Colon (tissue), 2 donors: ENCODE data around the gene EVL.

Experiments used
- FAIRE-seq: peaks from 2 replicates; lab custom pipeline; 2012; peaks lifted over from hg19 to GRCh38; lab: Jason Lieb, UNC
- donor health status: control.
- donor health status: control.

Gene EVL

DNA sequence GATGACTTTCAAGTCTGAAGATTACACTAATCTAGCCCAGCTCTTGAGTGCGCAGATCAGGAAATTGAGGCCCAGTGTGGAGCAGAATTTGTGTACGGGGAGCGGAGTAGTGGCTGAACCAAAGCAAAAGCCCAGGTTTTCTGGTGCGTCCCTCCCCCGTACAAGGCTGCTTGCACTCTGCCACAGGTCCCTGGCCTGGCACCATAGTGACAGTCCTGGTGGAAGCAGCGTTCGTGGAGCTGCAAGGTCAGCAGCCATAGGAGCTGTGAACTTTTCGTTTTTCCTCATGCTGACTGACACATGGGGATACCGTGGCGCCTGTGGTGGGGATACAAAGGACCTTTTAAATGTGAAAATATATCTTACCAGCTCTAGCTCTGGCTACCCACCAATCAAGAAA is 1.7 kb downstream of the EVL start:
- no peak for FAIRE-seq

DNA sequence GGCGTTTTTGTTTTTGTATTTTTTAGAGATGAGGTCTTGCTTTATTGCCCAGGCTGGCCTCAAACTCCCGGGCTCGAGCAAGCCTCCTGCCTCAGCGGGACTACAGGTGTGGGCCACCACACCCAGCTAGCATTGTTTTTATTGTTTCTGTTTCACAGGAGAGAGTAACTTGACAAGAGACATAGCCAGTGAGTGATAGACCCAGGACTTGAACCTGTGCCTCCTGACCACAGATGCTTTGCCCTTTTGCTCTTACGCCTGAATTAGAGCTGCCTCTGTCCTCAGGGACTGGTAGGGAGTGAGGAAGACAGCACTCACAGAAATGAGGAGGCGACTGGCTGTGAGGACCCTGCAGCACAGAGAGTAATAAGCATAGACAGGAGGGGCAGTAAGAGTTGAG is 2.3 kb downstream of the EVL start:
- FAIRE-seq = no peak

DNA sequence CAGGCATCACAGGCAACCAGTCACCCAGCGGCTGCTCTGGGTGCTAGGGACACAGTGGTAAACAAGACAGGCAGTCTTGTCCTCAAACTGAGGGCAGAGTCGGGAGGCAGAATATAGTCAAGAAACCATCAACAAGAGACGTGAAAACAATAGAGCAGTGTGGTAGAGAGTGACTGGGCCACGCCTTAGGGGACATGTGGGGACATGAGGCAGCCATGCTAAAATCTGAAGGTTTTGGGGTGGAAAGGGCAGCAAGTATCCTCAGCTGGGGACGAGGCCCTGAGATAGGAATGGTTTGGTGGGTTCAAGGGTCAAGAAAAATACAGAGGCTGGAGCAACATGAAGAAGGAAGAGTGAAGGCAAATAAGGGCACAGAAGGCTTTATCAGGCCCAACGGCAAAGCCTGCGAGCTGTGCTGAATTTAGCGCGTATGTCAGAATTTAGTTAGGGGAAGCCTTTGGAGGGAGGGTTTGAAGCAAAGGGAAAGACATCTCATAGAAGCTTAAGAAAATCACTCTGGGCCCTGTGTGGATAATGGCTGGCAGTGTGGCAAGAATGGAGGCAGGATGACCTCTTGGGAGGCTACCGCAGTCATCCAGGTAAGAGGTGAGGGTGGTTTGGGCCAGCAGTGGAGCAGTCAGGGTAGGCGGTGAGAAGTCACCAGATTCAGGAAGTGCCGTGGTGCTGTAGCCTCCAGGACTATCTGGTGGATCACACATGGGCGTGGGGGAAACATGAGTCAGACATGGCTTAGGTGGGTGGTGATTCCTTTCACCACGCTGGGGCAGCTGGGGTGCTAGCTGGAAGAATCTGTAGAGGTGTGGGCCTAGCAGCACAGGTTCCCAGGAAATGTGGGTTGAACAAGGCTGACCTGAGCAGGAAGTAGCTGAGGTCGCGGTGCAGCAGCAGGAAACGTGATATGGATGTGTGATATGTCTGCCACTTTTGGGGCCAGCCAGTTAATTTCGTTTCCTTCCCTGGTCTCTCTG is 3.0 kb downstream of the EVL start:
- FAIRE-seq = no peak

DNA sequence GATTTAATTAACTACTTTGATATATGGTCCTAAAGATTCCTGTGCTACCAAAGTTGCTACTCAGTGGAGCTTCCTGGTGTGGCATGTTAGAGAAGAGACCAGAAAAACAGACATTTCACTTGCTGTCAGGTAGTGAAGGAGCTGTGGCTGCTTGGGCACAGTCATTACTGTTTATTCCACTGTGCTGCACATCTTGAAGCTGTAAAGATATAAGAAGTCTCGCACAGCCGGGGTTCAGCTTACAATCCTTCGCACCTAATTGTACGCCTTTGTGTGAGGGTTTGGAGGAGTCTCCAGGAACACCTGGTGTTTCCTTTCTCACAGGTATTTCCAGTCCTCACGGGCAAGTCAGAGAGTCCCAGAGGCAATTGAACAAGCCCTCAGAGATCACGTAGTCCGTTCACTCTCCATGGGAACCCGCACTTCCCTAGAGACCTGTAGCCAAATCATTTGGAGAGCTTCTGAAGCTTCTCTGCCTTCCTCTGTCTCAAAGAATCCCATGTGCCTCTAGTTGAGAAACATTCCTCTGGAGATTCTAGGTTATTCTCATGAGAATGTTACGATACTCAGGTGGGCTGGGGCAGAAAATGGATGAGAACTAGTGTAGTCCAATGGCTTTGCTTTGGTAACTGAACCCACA is 4.1 kb downstream of the EVL start:
- FAIRE-seq = no peak

DNA sequence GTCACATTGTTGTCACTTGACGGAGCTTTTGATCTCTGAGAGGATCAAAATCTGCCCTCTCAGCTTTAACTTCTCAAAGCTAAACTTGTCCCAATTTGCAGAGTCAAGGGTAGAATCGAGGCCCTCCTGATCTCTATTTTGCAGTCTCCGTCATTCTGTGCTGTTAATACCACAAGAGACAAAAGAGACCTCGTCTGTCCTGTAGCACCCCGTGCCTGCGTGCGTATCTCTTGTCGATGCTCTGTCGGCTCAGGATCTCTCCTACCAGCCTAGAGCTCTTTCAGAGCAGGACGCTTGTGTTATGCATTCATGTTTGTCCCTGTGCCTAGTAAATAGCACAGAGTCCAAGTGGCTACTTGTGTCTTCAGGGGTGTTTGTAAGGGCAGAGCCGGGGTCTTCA is 5.1 kb downstream of the EVL start:
- FAIRE-seq = no peak

DNA sequence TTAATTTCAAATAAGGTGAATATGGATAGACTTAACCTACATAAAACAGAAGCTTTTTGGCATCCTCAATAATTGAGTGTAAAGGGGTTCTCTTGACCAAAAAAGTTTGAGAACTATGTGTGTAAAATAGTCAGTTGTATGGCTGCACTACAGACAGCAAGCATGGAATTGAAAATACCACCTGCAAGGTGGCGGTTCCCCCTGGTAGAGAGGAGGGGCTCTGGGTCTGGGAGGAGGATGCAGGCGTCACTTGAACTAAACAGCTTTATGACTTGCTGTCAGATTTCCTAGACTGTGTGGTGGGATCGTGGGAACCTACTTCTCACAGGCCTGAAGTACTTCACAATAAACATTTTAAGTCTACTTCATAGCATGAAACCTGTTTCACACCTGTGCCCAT is 6.3 kb downstream of the EVL start:
- FAIRE-seq = no peak

DNA sequence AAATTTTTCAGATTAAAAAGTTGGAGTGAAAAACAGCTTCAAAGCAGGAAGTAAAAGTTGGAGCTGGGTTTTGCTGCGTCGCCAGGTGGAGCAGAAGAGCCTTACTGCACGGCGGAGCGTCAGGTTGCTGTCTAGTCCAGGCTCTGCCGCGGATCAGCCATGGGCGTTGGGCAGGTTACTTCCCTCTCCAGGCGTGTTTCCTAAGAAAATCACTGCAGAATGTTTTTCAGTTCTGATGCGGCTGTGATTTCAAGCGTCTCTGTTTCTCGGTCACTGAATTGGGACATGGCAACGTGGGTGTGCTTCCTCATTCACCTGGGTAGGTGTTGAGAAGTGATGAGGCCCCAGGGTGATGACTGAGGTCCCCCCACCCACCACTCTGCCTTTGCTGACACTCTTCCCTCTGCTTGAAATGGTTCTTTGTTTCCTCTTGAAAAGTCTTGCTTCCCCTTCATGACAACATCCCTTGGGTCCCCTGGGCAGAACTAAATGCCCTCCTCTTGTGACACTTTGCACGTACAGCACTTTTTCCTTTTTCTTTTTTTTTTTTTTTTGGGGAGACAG is 7.6 kb downstream of the EVL start:
- FAIRE-seq = no peak

DNA sequence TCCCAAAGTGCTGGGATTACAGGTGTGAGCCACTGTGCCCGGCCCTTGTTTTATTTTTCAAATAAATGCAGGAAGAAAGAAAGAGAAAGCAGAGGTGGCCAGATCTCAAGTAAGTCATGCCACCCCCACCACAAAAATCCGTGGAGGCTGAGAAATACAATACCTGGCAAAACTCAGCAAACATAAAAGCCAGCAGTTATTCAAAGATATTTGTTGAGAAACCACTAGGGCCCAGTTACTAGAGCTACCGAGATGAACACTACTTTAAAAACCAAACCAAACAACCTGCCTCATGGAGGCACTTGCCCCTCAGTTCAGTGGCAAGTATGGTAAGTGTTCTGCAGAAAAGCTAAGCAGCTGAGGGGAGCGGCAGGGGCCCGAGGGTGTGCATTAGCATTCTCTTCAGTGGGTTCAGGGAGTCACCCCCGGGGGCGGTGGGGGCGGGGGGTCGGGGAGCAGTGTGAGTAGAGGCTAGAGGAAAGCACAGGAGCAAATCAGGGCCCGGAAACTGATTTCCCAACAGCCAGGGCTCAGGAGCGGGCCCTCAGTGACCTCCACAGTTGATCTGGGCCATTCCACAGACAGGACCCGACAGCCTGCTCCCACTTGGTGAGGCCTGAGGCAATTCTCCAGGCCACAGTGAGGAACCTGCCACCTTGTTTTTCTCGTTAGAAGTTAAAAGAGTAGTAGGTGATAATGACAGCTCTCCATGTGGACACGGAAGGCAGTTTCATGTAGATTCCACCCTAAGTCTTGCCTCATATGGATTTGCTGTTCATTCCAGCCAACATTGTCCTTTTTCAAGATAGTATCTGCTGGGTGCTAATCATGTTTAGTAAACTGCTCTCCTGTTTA is 8.6 kb downstream of the EVL start:
- no peak for FAIRE-seq

DNA sequence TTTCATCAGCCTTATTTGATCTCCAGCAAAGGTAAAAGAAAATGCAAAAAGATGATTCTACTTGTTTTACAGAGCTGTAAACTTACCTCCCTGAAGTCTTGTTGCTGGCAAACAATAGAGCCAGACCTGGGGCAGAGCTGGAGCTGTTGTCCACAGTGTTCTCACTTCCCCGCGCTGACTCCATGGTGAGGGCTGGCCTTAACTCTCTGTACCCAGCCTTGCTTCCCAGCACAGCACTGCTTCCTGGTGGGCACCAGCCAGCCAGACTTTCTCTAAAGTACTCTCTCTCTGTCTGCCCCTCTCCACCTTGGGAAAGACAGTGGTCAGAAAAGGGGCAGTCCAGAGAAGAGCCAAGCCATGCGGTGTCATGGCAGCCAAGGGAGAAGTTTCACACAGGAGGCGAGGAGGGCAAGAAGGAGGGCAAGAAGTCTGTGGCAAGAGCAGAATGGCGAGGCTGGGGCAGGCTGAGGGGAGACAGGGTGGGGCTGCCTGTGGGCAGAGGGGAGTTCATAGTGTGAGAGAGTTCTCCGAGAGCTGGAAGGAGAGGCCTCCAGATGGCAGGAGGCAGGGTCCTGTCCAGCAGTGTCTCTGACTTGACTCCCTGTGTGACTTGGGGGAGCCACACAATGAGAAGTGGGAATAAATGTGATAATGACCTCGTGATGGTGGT is 9.3 kb downstream of the EVL start:
- FAIRE-seq = no peak

DNA sequence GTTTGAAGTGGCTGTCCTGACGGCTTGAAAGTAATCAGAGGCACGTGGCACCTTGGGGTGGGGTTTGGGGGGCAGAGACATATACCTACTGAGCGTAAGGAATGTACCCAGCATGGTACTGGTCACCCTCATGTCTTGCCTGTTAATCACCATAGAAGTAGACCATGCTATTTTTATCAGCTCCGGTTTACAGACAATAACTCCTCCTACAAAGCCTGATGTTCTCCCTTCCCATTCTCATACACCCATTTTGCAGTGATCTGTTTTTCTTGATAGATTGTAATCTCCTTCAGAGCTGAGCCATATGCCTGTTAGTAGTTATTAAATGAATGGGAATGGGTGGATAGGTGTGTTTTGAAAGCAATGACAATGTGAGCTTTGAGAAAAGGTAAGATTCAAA is 10.5 kb downstream of the EVL start:
- FAIRE-seq = no peak

DNA sequence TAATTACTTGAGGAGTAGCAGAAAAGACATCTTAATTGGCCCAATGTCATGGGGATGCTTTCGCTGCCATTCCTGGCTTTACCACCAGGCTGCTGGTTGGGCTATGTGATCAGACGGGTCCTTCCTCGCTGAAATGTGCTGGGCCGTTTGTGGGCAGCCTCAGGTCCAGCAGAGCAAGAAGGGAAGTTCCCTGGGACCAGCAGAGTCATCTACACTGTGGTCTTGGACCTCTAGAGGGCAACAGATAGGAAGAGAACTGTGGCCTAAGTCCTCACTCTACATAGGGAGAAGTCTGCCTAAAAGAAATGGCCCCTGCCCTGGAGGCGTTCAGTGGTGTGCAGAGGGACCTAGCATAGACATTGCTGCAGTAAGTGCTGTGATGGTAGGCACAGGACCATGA is 10.9 kb downstream of the EVL start:
- no peak for FAIRE-seq

DNA sequence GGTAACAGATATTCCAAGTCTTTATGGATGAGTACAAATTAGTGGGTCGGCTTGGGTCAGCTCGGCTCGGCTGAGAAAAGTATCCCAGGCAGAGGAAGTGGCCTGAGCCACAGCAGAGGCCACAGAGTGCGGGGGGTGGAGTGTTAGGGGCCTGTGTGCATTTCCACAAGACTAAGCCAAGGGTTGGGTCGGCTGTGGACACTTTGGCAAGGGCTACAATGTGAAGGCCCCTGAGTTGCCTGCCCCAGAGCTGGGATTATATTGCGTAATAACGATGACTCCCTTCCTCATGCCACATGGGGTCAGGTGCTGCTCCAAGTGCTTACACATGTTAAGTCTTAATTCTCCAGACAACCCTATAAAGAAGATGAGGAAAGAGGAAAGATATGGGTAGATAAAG is 11.4 kb downstream of the EVL start:
- FAIRE-seq = no peak

DNA sequence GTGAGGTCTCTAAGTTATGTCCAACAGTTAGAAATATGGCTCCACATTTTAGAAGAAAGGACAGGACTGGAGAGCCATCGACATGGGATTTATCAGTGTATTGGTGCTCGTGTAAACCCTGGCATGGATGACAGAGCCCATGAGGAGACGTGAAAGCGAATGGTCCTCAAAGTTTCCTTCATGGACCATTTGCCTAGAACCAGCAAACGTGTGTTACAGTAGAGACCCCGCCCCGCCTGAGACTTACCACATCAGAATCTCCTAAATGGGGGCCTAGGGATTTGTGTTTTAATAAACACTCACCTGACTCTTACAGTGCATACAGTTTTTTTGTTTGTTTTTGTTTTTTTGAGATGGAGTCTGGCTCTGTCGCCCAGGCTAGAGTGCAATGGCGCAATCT is 12.2 kb downstream of the EVL start:
- FAIRE-seq = no peak

DNA sequence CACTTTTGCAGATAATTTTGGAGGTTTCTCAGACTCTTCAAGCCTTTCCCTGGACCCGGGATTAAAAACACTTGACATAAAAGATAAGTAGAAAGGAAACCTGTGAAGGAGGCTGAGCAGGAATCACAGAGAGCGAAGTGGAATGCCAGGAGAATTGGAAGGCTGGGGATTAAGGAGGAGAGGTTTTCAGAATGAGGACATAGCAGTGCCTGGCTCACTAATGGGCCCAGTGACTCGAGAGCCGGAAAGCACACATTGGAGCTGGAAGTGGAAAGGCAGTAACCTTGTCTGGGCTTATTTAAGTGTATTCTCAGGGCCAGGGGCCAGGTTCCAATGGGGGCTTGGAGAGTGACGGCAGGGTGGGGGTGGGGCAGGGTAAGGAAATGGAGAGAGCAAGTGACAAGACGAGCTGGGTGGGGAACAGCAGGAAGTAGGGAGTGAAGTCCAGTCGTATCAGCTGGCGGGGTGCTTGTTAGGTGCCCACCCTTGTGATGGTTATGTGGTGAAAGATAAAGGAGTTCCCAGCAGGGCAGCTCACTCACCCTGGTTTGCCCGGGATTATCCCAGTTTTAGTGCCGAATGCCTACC is 13.1 kb downstream of the EVL start:
- FAIRE-seq = no peak

DNA sequence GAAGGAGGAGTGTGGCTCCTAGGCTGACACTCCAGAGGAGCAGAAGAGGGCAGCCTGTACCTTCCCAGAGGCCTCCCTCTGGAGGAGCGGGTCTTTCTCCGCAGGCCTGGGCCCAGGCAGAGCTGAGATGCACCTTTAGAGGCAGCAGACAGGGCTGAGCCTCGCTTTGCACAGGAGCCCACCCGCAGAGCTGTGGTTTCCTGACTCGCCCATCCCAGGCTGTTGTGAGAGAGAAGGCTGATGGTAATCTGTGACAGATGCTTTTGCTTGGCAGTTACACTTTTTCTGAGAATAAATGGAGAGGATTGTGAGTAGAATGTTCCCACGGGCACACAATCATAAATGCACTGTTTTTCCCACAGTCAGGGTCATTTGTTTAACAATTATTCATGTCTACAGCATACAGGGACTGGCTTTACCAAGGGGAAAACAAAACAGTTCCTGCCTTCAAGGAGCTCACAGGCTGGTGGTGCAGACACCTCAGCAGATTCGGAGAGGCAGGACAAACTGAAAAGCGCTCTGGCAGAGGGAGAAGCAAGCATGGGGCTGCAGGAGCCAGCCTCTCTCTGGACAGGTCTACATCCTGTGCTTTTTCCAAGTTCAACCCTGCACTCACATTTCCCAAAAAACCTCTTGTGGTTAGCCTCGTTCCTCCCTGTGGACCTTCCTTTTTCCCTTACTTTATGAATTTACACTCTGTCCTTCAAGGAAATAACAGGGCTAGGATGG is 13.9 kb downstream of the EVL start:
- no peak for FAIRE-seq

DNA sequence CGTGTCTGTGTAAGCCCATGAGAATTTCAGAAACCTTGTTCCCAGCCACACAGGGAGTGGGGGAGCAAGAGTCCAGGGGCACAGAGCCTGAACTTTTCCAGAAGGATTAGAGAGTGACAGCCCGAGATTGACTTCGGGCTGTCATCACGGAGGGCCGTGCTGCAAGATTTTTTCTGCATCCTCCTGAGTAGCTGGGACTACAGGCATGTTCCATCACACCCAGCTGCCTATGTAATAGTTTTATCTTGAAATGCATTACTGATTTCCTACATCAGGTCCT is 14.4 kb downstream of the EVL start:
- FAIRE-seq = no peak

DNA sequence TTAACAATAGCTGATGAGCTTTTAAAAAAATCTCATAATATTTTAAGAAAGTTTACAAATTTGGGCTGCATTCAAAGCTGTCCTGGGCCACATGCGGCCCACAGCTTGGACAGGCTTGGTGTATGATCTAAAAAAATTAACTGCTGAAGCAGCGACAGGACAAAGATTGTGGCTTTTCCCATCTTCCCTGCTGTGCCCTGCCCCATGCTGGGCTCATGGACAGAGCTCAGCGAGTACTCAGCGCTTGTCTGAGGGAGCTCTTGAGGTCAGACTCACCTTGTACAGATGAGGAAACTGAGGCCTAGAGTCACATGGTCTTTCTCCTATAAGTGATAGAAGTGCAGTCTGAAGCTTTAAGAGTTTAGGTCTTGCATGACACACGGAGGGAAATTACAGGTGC is 15.0 kb downstream of the EVL start:
- FAIRE-seq = no peak

DNA sequence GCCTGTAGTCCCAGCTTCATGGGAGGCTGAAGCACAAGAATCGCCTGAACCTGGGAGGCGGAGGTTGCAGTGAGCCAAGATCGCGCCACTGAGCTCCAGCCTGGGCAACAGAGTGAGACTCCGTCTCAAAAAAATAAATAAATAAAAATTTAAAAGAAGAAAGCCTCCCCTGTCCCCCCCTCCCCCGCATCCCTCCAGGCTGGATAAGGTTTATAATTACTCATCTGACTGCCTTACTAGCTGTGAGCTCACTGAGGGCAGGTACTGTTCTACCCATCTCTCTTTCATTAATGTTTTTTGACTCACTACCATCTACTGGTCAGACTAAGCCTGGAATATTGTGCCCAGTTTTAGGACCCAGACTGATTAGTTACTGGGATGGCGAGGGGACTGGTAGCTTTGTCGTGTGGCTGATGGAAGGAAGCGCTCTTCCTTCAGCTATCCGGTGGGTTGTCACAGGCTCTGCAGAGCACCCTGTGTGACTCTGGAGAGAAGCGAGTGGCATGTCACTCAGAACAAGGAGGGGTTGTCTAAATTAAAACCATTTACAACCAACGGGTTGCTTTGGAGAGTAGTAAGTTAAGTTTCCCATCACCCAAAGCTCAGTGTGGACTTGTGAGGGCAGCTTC is 16.9 kb downstream of the EVL start:
- no peak for FAIRE-seq

DNA sequence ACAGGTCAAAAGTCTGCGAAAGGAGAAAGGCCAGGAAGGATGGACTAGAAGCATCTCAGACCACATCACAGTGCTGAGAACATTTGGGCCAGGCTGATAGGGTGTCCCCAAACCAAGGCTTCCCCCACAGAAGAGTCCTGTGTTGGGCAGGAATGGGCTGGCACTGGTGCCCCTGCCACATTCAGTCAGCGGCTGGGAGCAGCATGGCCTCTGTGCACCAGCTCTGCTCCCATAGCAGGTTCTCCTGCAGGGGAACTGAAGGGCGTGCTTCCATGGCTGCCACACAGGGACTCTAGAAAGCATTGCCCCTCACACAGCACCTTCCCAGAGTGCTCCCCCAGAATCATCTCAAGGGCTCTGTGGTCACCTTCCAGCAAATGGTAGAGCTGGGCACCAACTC is 17.5 kb downstream of the EVL start:
- no peak for FAIRE-seq

DNA sequence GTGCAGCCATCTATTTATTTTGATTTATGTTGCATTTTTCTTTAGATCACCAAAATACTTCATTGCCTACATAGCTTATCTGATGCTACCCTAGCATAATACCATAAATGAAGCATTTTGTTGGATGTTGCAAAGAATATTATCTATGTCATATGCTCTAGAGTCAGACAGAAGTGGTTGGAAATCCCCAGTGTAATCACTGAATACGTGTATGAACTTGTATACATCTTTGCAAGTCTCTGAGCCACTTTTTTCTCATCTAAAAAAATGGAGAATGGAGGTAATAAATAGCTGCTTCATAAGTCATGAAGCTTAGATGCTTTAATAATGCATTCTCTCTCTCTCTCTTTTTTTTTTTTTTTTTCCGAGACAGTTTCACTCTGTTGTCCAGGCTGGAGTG is 18.5 kb downstream of the EVL start:
- no peak for FAIRE-seq

DNA sequence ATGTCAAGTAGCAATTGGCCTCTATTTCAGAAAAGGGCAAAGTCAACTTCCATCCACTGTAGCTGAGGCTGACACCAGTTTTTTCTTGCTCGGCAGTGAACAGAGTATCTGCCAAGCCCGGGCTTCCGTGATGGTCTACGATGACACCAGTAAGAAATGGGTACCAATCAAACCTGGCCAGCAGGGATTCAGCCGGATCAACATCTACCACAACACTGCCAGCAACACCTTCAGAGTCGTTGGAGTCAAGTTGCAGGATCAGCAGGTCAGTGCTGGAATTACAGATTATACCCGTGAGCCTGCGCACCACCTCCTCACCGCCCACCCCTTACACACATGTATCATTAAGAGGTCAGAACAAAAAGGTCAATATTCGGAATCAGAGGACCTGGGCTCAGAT is 19.4 kb downstream of the EVL start:
- no peak for FAIRE-seq
